GM20431 (cell line): ENCODE results near the gene ZNF556.
"Not testable (repeated sequence)": the region's sequence is repeated elsewhere in the genome, so short reads cannot be mapped to it uniquely, and the experiment has no call there.

Experiments used
- in situ Hi-C: fragments of 300-500 bp; cut with MseI, MboI; formaldehyde crosslinking; loops from one replicate; pipeline ENCODE4 v1.15.0; 2020; ENCODE audit warnings: low sequenced_read_pairs; ENCODE audit not compliant: unreplicated experiment

Gene ZNF556

DNA sequence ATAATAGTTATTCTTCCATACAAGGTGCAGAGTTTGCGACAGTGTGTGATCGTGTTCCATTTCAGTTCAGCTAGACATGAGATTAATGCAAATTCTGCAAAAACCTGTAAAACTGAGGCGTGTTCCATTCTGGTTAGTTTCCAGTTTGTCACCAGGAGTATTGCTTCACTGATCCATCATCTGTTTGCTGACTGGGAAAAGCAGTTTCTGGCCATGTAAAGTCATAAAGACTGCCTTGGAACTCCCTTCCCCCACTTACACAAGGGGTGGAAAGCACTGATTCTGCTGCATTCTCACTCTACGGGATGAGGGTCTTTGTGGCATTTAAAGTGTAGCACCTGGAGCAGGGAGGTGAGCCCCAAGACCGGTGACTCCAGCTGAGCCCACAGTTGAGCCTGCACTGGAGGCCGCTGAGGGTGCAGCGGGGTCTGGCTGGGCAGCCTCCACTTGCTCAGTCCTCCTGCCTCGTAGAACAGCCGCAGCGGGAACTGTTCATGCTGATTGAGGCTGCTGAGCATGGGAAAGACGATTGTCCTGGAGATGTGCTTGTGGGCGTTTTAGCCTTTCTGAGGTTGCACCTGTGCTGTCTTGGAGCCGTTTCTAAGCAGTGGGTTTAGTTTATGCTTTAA, 35.6 kb downstream of the ZNF556 start:
- in situ Hi-C loops = no loop called here

DNA sequence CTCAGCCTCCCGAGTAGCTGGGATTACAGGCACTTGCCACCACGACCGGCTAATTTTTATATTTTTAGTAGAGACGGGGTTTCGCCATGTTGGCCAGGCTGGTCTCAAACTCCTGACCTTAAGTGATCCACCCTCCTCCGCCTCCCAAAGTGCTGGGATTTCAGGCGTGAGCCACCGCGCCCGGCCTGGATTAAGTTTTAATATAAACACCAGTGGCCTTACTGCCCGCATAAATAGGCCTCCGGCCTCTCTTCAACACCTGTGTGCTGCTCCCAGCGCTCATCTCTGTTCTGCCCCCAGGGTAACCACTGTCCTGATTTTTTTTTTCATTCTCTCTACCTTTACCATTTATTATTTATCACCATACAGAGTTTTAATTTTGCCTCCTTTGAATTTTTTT, 36.2 kb downstream of the ZNF556 start:
- in situ Hi-C loops = not testable (repeated sequence)

- in situ Hi-C loops = no loop called here
Measured at GRCh38 chr19:2905918-2906519, 38.9 kb downstream of the ZNF556 start.

- in situ Hi-C loops = no loop called here
Measured at GRCh38 chr19:2906631-2907195, 39.6 kb downstream of the ZNF556 start.

- in situ Hi-C loops = no loop called here
Measured at GRCh38 chr19:2912306-2912705, 45.2 kb downstream of the ZNF556 start.

DNA sequence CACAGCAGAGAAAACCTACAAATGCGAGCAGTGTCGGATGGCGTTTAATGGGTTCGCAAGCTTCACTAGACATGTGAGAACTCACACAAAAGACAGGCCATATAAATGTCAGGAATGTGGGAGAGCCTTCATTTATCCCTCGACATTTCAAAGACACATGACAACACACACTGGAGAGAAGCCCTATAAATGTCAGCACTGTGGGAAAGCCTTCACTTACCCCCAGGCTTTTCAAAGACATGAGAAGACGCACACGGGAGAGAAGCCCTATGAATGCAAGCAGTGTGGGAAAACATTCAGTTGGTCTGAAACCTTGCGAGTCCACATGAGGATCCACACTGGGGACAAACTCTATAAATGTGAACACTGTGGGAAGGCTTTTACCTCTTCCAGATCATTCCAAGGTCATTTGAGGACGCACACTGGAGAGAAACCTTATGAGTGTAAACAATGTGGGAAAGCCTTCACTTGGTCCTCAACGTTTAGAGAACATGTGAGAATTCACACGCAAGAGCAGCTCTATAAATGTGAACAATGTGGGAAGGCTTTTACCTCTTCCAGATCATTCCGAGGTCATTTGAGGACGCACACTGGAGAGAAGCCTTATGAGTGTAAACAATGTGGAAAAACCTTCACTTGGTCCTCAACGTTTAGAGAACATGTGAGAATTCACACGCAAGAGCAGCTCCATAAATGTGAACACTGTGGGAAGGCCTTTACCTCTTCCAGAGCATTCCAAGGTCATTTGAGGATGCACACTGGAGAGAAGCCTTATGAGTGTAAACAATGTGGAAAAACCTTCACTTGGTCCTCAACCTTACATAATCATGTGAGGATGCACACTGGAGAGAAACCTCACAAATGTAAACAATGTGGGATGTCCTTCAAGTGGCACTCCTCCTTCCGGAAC, 50.4 kb downstream of the ZNF556 start:
- in situ Hi-C loops = no loop called here

DNA sequence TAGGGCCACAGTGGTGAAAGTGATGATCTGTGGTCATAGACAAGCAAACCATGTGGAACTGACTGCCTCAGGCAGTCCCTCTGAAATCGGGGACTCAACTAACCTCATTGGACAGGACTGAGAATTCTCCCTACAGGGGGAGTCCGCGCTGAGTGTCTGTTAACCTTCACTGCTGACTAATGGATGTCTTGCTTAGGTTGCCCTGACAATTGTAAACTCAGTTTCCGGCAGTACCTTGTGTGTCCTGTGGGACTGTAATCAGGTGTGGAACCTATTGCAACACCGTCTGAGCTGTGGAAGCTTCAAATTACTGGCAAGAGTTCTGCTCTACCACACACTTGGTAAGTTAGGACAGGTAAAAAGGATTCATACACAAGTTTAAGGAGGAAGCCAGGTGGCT, 55.9 kb downstream of the ZNF556 start:
- in situ Hi-C loops = no loop called here

GRCh38 chr19:2923510-2923909, 56.4 kb downstream of the ZNF556 start:
- in situ Hi-C loops = no loop called here

- in situ Hi-C loops = no loop called here
Measured at GRCh38 chr19:2926341-2927031, 59.4 kb downstream of the ZNF556 start.

- in situ Hi-C loops = no loop called here
Measured at GRCh38 chr19:2927032-2927430, 59.9 kb downstream of the ZNF556 start.
